Measurements from ENCODE around the gene MIA. TPM values are rescaled to one million over a fixed set of nuclear protein-coding genes. Genes with fewer than 3 reads are reported as not detected.
"Not testable (repeated sequence)": the region's sequence is repeated elsewhere in the genome, so short reads cannot be mapped to it uniquely, and the experiment has no call there.

The MIA gene
- total RNA-seq, 1 donor from 2014 or later, result not detected

GRCh38 chr19:40777937-40778705 lies 2.8 kb downstream of the MIA start, which contains the start of gene RAB4B:
Gene RAB4B, plus strand, starts transcription at chr19:40778247. Its CDS starts 129 bp downstream, at chr19:40778376.
- DNase-seq (ENCODE audit: low spot score in 2 of 2), result peak; percentile 94 to 95
- FAIRE-seq, result peak; percentile 82

- DNase-seq (ENCODE audit: low spot score in 2 of 2) (peak in 1 of 2 donors; percentile 73), FAIRE-seq (no peak)
These were observed 3.5 kb downstream of the MIA start for GRCh38 chr19:40778706-40779284.

- no peak for DNase-seq (ENCODE audit: low spot score in 2 of 2)
- no peak for FAIRE-seq
These were observed 5.3 kb downstream of the MIA start for GRCh38 chr19:40780582-40780981.

GRCh38 chr19:40781140-40781539 lies 5.8 kb downstream of the MIA start:
- DNase-seq (ENCODE audit: low spot score in 2 of 2) (no peak), FAIRE-seq (no peak)

GRCh38 chr19:40783711-40784110 lies 8.4 kb downstream of the MIA start:
- DNase-seq (ENCODE audit: low spot score in 2 of 2), result no peak
- FAIRE-seq, result no peak

- not testable (repeated sequence) for FAIRE-seq
These were observed 8.8 kb downstream of the MIA start for GRCh38 chr19:40784146-40784545.

GRCh38 chr19:40785526-40785925 lies 10.2 kb downstream of the MIA start:
- DNase-seq (ENCODE audit: low spot score in 2 of 2), result no peak
- no peak for FAIRE-seq

More at GRCh38 chr19:40784146-40784545, 8.8 kb downstream of the MIA start:
- not testable (repeated sequence) for DNase-seq (ENCODE audit: low spot score in 2 of 2)

- FAIRE-seq (no peak), DNase-seq (ENCODE audit: low spot score in 2 of 2) (no peak)
These were observed 11.0 kb downstream of the MIA start for GRCh38 chr19:40786060-40787037.

GRCh38 chr19:40791349-40791748 lies 16.0 kb downstream of the MIA start:
- FAIRE-seq, result no peak
- DNase-seq (ENCODE audit: low spot score in 2 of 2), result no peak

- no peak for DNase-seq (ENCODE audit: low spot score in 2 of 2)
- no peak for FAIRE-seq
These were observed 16.7 kb downstream of the MIA start for GRCh38 chr19:40791996-40792395.

GRCh38 chr19:40797166-40797962 lies 22.0 kb downstream of the MIA start:
- DNase-seq (ENCODE audit: low spot score in 2 of 2) (no peak), FAIRE-seq (no peak)

GRCh38 chr19:40797963-40798682 lies 22.8 kb downstream of the MIA start:
- DNase-seq (ENCODE audit: low spot score in 2 of 2) (peak in 1 of 2 donors; percentile 48), FAIRE-seq (no peak)

- DNase-seq (ENCODE audit: low spot score in 2 of 2) (peak; percentile 96 to 97), FAIRE-seq (no peak)
These were observed 23.6 kb downstream of the MIA start, which contains the start of gene EGLN2 for GRCh38 chr19:40798683-40799557. Gene EGLN2, plus strand, starts transcription at chr19:40799191. Its CDS starts 1,382 bp downstream, at chr19:40800573.

GRCh38 chr19:40799558-40800338 lies 24.4 kb downstream of the MIA start:
- FAIRE-seq (no peak), DNase-seq (ENCODE audit: low spot score in 2 of 2) (peak in 1 of 2 donors; percentile 46)

- FAIRE-seq (no peak), DNase-seq (ENCODE audit: low spot score in 2 of 2) (no peak)
These were observed 25.1 kb downstream of the MIA start for GRCh38 chr19:40800339-40800996.

- FAIRE-seq (no peak), DNase-seq (ENCODE audit: low spot score in 2 of 2) (no peak)
These were observed 25.7 kb downstream of the MIA start for GRCh38 chr19:40800997-40801377.

All from frontal cortex (tissue), 4 donors.